GM20000 (cell line): Measurements from ENCODE around the gene ITGA6.

ENCODE experiments used
- DNase-seq: peaks from one replicate; pipeline ENCODE4 v3.0.0; 2012; ENCODE audit warnings: low spot score
- TF ChIP-seq, protein P1 (sequence below): IDR thresholded peaks from 2 replicates; pipeline ENCODE4 v1.5.1; 2012; ENCODE audit warnings: mild to moderate bottlenecking, control low read depth; ENCODE audit errors: extremely low read depth, missing control alignments

Gene ITGA6

DNA sequence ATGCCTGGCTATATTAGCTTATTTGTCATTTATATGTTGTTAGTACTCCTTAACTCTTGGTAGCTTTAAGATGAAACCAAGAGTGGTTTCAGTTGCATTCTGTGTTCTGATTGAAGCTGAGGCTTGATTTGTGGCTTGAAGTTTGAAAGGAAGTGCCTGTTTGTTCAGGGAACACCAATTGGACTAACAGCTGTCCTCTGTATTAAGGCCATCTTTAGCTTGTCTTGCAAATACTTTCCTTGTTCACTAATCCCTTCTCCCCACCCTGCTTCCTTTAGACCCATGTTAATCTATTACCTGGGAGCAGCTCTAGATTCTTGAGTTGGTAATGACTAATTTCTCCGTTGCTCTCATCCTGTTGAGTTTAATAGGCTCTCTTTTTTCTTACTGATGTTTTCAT lies 13.4 kb downstream of the ITGA6 start:
- TF ChIP-seq, protein P1, sequence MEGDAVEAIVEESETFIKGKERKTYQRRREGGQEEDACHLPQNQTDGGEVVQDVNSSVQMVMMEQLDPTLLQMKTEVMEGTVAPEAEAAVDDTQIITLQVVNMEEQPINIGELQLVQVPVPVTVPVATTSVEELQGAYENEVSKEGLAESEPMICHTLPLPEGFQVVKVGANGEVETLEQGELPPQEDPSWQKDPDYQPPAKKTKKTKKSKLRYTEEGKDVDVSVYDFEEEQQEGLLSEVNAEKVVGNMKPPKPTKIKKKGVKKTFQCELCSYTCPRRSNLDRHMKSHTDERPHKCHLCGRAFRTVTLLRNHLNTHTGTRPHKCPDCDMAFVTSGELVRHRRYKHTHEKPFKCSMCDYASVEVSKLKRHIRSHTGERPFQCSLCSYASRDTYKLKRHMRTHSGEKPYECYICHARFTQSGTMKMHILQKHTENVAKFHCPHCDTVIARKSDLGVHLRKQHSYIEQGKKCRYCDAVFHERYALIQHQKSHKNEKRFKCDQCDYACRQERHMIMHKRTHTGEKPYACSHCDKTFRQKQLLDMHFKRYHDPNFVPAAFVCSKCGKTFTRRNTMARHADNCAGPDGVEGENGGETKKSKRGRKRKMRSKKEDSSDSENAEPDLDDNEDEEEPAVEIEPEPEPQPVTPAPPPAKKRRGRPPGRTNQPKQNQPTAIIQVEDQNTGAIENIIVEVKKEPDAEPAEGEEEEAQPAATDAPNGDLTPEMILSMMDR = no peak
- no peak for DNase-seq

DNA sequence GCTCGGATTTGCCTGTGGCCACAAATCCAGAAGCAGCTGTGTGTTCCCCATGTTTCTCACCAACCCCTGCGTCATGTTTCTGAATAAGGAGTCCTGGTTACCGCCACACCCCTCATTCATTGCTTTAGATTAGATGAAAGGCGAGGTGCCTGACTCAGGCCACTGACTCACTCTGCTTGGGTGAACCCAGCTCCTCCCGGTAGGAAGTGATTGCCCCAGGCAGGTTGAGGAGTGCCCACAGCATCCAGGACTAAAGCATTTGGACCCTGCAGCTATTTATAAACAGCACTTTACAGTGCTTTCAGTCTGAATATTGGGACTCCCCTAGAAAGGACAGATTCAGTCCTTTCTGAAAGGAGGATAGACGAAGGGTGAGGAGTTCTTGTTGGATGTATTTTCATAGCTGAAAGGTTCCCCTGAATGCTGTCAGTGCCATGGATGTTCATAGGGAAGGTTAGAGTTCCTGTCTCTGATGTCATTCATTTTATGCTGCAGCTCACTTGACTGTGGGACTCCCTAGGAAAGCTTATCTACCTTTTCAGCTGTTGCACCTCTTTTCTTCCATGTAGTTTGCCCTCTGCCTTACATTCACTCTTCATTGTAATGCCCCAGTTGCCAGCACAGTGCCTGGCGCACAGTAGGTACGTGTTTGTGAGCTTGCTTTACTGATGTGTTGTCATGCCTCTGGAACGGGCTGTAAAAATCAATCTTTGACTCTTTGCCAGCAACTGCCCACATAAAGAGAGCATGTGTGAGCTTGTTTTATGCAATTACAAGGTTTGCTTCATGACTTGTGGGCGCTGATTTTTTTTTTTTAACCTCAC lies 14.9 kb downstream of the ITGA6 start:
- TF ChIP-seq, protein P1 = no peak

DNA sequence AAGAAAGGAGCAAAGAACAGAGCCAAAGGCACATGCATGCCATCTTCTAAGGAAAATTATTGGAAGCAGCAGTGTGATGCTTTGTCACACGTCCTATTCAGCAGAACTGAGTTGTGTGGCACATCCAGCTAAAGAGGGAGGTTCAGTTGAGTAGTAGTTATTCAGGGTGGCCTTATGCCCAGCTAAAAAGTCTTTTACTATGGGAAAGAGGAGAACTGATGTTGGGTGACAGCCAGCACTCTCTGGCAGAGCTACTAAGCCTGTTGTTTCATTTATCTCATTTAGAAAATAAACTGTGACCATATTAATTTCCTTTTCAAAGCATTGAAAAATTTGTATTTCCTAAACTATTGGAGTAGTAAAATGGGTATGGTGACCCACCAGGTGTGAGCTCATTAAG lies 18.5 kb downstream of the ITGA6 start:
- no peak for DNase-seq
- TF ChIP-seq, protein P1 = no peak

More for the DNA sequence above, 14.9 kb downstream of the ITGA6 start:
- no peak for DNase-seq

DNA sequence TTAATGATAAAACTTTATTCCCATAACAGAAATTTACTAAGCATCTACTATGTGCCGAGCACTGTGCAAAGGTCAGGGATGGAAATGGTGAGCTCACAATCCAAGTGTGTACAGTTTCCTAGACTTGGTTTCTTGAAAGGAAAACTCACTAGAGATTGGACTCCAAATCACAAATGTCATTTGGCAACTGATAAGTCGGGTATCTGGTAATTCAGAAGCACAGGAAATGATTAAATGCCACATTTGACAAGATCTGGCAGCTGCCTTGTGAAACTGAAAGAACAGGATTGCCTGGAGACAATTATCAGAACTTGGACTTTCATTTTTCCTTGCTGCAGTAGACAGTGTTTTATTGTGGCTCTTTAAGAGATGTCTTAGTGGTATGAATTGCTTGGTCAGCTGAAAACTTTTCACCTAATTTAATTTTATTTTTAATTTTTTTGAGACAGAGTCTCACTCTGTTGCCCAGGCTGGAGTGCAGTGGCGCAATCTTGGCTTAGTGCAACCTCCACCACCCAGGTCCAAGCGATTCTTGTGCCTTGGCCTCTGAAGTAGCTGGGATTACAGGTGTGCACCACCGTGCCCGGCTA lies 19.2 kb downstream of the ITGA6 start:
- DNase-seq = no peak

DNA sequence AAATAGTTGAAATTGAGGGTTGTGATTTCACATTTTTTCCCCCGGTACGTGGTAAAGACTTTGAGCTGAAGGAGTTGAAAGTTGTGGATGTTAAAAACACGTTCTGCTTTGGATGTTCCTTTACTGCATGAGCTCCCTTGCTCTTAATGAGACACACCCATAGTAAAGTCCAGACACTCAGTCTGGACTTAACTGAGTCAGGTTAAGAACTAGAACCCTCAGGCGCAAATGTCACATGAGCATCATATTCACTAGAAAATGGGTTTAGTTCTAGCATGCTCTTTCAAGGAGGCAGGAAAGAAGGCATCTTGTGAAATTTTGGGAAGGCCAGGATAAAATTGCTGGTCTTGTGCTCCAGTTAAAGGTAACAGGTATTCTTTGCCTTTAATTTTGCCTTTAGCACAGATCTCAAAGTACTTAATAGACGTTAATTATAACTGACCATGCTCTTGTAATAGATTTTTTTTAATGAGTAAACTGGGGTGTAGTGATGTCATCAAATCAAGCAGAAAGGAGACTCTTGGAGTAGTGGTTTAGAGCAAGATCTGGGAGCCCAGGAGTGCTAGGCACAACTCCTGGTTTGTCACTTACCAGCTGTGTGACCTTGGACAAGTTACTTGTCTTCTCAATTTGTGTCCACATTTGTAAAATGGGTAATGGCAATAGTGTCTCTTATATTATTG lies 20.6 kb downstream of the ITGA6 start:
- TF ChIP-seq, protein P1 = no peak
- DNase-seq = no peak

More for the DNA sequence above, 19.2 kb downstream of the ITGA6 start:
- TF ChIP-seq, protein P1 = no peak

DNA sequence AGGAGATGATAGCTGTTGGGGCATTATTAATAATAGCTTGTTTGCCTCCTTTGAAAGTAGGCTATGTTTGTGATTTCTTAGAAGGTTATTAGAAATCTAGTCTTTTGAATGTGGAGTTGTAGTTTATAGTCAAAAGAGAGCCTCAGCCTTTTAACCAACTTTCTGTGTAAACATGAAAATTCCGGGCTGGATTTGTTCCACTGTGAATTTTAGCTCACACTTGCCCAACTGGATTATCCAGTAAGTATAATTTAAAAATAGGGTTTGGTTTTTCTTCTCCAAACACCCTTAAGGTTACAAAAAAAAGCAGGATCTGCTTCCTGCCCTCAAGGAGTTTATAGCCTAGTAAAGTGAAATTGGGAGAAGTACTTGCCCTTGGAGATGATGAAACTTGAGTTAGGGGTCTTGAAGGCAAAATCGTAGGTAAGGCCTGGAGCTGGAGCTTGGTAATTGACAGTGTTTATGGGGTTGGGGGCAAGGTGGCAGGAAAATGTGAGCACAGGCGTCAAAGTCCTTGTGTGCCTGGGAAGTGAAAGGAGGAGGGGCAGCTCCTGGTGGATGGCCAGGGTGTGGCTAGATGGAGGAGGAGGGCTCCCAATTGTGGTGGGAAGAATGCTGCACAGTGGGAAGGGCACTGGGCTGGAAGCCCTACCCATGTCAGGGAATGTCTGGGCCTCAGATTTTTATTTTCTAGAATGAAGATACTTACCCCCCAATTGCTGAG lies 21.3 kb downstream of the ITGA6 start:
- TF ChIP-seq, protein P1 = no peak
- DNase-seq = no peak
